Measurements from ENCODE around the gene BAZ2B.

- TF ChIP-seq CTCF (conservative IDR thresholded peaks at IDR 0.05; ENCODE audit: low read length): no peak
- no peak for TF ChIP-seq EZH2phosphoT487 (IDR thresholded peaks at IDR 0.05; ENCODE audit: borderline replicate concordance, low read depth, low read length)
These were observed 12.2 kb downstream of the BAZ2B start for GRCh38 chr2:159604159-159604558.
